Esophagus squamous epithelium (tissue), 4 donors: ENCODE results near the gene EIF4ENIF1.

Source experiments
- POLR2A ChIP-seq, 4 donors: fragments of 450-650 bp; IDR thresholded peaks; one replicate each; pipeline ENCODE4 v1.6.1; 2017; ENCODE audit warnings: antibody characterized with exemption in 4 of 4, mild to moderate bottlenecking in 4 of 4, moderate library complexity in 3 of 4
- TF ChIP-seq, protein P1 (sequence below), 6 experiments: fragments of 450-650 bp in 4 of 6; fragments of 200-600 bp in 2 of 6; sonication (generic) in 2 of 6; IDR thresholded peaks; one replicate each; pipeline ENCODE4 v1.5.1; 2016 to 2019; ENCODE audit warnings: antibody characterized with exemption in 6 of 6, mild to moderate bottlenecking in 4 of 6, moderate library complexity in 4 of 6

- no peak for TF ChIP-seq POLR2A (IDR thresholded peaks at IDR 0.05)
- TF ChIP-seq, protein P1, sequence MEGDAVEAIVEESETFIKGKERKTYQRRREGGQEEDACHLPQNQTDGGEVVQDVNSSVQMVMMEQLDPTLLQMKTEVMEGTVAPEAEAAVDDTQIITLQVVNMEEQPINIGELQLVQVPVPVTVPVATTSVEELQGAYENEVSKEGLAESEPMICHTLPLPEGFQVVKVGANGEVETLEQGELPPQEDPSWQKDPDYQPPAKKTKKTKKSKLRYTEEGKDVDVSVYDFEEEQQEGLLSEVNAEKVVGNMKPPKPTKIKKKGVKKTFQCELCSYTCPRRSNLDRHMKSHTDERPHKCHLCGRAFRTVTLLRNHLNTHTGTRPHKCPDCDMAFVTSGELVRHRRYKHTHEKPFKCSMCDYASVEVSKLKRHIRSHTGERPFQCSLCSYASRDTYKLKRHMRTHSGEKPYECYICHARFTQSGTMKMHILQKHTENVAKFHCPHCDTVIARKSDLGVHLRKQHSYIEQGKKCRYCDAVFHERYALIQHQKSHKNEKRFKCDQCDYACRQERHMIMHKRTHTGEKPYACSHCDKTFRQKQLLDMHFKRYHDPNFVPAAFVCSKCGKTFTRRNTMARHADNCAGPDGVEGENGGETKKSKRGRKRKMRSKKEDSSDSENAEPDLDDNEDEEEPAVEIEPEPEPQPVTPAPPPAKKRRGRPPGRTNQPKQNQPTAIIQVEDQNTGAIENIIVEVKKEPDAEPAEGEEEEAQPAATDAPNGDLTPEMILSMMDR (IDR thresholded peaks at IDR 0.05) = no peak
These were observed 36.6 kb upstream of the EIF4ENIF1 start for GRCh38 chr22:31526270-31526669.
